OCI-LY1 (cell line): ENCODE results near the gene VSTM4.

Experiments
- EZH2 ChIP-seq: fragments of 200-600 bp; sonication (generic), shearing (Covaris generic); IDR thresholded peaks from 2 replicates; pipeline ENCODE4 v1.8.0; 2017; ENCODE audit warnings: borderline replicate concordance, mixed run types, mild to moderate bottlenecking, antibody characterized with exemption, low read length, moderate library complexity, mixed read lengths
- TF ChIP-seq, protein P1 (sequence below): fragments of 200-600 bp; sonication (generic), shearing (Covaris generic); IDR thresholded peaks from 2 replicates; pipeline ENCODE4 v1.5.1; 2017; ENCODE audit warnings: mild to moderate bottlenecking, antibody characterized with exemption, low read length, moderate library complexity, mixed read lengths

DNA sequence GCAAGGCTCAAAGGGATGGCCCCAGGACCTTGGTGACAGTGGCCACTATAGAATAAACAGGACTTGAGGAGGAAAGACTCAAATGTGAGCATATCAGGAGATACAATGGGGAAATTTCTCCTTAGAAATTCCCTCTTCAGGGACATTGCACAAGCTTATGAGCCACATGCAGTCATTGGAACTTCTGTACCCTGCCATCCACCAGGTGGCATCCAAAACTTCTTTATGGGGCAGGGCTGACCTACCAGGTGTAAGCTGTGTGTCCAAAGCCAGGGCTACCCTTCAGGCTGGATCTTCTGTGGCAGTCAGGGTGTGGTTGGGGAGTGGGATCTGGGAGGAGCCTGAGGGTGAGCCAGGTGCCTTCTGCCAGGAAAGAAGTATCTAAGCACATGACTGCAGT, 139.1 kb downstream of the VSTM4 start:
- TF ChIP-seq, protein P1, sequence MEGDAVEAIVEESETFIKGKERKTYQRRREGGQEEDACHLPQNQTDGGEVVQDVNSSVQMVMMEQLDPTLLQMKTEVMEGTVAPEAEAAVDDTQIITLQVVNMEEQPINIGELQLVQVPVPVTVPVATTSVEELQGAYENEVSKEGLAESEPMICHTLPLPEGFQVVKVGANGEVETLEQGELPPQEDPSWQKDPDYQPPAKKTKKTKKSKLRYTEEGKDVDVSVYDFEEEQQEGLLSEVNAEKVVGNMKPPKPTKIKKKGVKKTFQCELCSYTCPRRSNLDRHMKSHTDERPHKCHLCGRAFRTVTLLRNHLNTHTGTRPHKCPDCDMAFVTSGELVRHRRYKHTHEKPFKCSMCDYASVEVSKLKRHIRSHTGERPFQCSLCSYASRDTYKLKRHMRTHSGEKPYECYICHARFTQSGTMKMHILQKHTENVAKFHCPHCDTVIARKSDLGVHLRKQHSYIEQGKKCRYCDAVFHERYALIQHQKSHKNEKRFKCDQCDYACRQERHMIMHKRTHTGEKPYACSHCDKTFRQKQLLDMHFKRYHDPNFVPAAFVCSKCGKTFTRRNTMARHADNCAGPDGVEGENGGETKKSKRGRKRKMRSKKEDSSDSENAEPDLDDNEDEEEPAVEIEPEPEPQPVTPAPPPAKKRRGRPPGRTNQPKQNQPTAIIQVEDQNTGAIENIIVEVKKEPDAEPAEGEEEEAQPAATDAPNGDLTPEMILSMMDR = peak; percentile 34; the same call in 1 of the 2 replicates
- no peak for TF ChIP-seq EZH2
